RWPE1 (cell line): ENCODE data around the gene HK3.
A peak's percentile ranks its signal among the peaks of the same experiment; 100 is the strongest.

Source experiments
- CTCF ChIA-PET: fragments of 350-600 bp; sonication (Branson Sonifier 250); formaldehyde crosslinking; extraction: SDS; loops from one replicate; lab custom pipeline; 2021; lab: Yijun Ruan, JAX
- POLR2A ChIA-PET: fragments of 400-600 bp; formaldehyde crosslinking; extraction: SDS; loops from one replicate; lab custom pipeline; 2020; ENCODE audit warnings: antibody characterized with exemption; ENCODE audit not compliant: low non-redundant PET; lab: Yijun Ruan, JAX
- DNase-seq: peaks from one replicate; pipeline ENCODE4 v3.0.0; 2012; ENCODE audit warnings: low spot score
- H3K27ac ChIP-seq: fragments of 450-650 bp; 2 replicates; pipeline ENCODE4 v1.5.1; 2017
- TF ChIP-seq, protein P1 (sequence below): fragments of 450-650 bp; conservative IDR thresholded peaks from 2 replicates; pipeline ENCODE4 v1.5.1; 2017; ENCODE audit warnings: low read depth, mild to moderate bottlenecking

HK3 gene

DNA sequence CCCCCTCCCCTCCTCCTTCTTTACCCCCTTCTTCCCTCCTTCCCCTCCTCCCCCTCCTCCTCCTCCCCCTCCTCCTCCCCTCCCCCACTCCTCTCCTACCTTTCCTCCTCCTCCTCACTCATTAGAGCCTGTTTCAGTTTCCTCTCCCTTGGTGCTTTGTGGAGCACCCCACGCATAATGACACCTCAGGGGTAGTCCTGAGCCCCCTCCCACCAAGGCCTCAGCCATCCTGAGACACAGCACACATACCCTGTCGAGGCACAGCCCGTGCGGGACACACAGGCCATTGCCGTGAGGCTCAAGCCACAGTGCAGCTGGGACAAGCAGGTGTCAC is 35.4 kb downstream of the HK3 start:
- TF ChIP-seq, protein P1, sequence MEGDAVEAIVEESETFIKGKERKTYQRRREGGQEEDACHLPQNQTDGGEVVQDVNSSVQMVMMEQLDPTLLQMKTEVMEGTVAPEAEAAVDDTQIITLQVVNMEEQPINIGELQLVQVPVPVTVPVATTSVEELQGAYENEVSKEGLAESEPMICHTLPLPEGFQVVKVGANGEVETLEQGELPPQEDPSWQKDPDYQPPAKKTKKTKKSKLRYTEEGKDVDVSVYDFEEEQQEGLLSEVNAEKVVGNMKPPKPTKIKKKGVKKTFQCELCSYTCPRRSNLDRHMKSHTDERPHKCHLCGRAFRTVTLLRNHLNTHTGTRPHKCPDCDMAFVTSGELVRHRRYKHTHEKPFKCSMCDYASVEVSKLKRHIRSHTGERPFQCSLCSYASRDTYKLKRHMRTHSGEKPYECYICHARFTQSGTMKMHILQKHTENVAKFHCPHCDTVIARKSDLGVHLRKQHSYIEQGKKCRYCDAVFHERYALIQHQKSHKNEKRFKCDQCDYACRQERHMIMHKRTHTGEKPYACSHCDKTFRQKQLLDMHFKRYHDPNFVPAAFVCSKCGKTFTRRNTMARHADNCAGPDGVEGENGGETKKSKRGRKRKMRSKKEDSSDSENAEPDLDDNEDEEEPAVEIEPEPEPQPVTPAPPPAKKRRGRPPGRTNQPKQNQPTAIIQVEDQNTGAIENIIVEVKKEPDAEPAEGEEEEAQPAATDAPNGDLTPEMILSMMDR = no peak
- no peak overlapping the region for H3K27ac ChIP-seq
- no peak for DNase-seq
- CTCF ChIA-PET = no interaction called here
- POLR2A ChIA-PET = no interaction called here

DNA sequence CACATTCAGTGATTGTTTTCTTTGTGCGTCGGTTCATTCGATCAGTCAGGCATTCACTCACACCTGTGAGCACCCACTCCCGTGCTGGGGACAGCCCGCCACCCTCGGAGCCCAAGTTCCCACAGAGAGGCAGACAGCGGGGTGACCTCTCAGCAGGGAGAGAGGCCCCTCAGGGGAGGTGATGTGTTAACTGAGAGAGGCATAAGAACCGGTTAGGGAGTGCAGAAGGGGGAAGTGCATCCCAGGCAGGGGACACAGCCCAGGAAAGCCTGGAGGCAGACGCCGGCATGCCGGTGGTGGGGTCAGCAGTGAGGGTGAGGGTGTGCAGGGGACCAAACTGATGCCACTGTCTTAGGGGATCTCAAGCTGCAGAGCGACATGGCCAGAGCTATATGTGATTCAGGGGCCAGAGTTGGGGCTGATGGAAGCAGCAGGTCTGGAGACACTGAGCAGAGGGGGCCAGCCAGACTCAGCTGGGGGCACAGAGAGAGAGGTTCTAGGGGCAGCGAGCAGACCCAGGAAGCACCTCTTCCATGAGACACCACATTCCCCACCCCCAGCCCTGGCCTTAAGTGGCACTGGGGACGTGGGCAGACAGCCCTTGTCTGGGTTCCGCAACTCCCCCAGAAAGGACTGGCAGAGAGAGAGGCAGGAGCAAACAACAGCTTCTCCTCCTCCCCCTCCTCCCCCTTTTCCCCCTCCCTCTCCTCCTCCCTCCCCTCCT is 35.9 kb downstream of the HK3 start:
- ChIA-PET POLR2A (no interaction called here), CTCF (no interaction called here)
- TF ChIP-seq, protein P1 = no peak
- H3K27ac ChIP-seq = no peak overlapping the region
- no peak for DNase-seq

DNA sequence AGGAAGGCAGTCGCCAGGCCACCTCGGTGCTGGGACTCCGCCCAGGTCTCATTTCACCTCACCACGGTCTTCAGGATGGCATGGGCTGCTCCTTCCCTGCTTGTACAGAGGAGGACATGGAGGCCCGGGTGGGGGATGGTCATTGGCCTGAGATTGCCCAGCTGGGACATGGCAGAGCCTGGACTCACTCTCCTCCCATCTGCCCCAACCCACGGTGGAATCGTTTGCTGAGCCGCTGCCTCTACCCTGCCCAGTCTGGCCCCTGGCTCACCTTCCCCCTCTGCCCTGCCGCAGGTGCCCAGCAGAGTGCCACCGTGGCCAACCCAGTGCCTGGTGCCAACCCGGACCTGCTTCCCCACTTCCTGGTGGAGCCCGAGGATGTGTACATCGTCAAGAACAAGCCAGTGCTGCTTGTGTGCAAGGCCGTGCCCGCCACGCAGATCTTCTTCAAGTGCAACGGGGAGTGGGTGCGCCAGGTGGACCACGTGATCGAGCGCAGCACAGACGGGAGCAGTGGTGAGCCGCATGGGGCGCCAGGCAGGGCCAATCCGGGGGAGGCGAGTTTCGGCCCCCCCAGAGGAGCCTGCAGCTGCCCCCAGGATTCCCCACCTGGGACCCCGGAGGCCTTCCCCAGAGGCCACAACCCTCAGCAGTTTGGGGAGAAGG is 36.7 kb downstream of the HK3 start:
- no peak overlapping the region for H3K27ac ChIP-seq
- DNase-seq = peak; percentile 24
- TF ChIP-seq, protein P1 = no peak
- POLR2A ChIA-PET = no interaction called here
- CTCF ChIA-PET = interaction anchor here (0.5 to 0.8 kb wide), 2 partner anchors 202 to 312 kb away, joined by 3 to 4 read pairs; no protein-coding TSS in a partner anchor

DNA sequence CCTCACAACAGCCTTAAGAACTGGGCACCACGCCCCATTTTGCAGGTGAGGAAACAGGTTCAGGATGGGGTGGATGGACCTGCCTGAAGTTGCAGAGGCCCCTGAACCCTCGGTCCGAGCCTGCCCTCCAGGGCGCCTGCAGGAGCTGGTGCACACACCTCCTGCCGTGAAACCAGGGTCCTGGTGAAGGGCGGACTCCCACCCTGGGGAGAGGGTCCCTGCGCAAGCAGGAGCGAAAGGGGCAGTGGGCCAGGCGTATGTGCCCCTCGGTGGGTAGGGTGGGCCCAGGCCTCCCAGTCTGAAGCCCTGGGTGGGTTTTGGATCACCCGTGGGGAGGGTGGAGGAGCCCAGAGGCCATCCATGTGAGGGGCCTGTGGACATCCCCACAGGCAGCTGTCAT is 37.9 kb downstream of the HK3 start:
- DNase-seq = no peak
- TF ChIP-seq, protein P1 = no peak
- ChIA-PET CTCF (interaction anchor here (0.8 to 1.2 kb wide), 2 partner anchors 9 to 201 kb away, joined by 3 to 4 read pairs; no protein-coding TSS in a partner anchor), POLR2A (no interaction called here)
- no peak overlapping the region for H3K27ac ChIP-seq

DNA sequence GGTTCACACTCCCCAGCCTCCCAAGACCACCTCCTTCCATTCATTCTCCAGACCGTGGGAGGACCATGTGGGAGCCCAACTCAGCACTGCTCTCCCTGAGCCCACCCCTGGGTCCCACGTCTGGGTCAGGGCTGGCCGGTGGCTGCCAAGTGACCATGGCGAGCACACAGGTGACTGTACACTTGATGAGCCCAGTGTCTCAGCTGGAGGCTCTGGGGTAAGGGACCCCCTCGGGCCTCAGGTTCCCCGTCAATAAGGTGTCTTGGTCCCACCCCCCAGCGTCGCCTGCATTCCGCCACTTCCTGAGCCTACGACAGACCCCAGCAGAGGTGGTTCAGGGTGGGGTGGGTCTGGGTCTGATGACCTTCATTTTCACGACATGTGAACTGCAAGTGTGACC is 38.8 kb downstream of the HK3 start:
- CTCF ChIA-PET = interaction anchor here (1.2 to 1.4 kb wide), 2 partner anchors 9 to 200 kb away, joined by 3 read pairs; no protein-coding TSS in a partner anchor
- DNase-seq = no peak
- H3K27ac ChIP-seq = no peak overlapping the region
- TF ChIP-seq, protein P1 = no peak
- POLR2A ChIA-PET = no interaction called here

DNA sequence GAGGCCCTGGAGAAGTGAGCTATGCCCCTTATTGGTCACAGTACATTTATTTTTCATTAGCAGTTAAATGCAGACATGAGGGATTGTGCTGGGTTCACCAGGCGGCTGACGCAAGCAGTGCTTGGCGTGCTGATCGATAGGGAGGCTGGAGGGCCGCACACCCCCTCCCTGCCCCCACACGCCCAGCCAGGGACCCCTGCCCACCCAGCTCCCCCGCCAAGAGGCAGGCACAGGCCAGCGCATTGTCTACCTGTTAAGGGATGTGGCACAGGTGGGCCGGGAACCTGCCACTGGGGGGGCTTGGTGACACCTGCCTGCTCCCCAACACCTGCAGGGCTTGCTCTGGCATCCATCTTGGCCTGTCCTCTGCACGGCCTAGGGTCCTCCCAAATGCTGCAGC is 39.2 kb downstream of the HK3 start:
- TF ChIP-seq, protein P1 = no peak
- DNase-seq = no peak
- CTCF ChIA-PET = interaction anchor here (1.4 kb wide), 1 partner anchor 199 kb away, joined by 3 read pairs; no protein-coding TSS in a partner anchor
- POLR2A ChIA-PET = no interaction called here
- no peak overlapping the region for H3K27ac ChIP-seq
